Uterus (tissue), 2 donors: ENCODE results near the gene PIWIL4.

Experiments
- POLR2A ChIP-seq, 2 donors: fragments of 450-650 bp; IDR thresholded peaks; one replicate each; pipeline ENCODE4 v1.6.1; 2016; ENCODE audit warnings: antibody characterized with exemption in 2 of 2, mild to moderate bottlenecking in 1 of 2, moderate library complexity in 1 of 2
- TF ChIP-seq, protein P1 (sequence below), 4 experiments: fragments of 200-600 bp in 2 of 4; fragments of 450-650 bp in 2 of 4; sonication (generic) in 2 of 4; IDR thresholded peaks; one replicate each; pipeline ENCODE4 v1.5.1; 2016 to 2019; ENCODE audit warnings: antibody characterized with exemption in 4 of 4, mild to moderate bottlenecking in 2 of 4, moderate library complexity in 1 of 4

- TF ChIP-seq, protein P1, sequence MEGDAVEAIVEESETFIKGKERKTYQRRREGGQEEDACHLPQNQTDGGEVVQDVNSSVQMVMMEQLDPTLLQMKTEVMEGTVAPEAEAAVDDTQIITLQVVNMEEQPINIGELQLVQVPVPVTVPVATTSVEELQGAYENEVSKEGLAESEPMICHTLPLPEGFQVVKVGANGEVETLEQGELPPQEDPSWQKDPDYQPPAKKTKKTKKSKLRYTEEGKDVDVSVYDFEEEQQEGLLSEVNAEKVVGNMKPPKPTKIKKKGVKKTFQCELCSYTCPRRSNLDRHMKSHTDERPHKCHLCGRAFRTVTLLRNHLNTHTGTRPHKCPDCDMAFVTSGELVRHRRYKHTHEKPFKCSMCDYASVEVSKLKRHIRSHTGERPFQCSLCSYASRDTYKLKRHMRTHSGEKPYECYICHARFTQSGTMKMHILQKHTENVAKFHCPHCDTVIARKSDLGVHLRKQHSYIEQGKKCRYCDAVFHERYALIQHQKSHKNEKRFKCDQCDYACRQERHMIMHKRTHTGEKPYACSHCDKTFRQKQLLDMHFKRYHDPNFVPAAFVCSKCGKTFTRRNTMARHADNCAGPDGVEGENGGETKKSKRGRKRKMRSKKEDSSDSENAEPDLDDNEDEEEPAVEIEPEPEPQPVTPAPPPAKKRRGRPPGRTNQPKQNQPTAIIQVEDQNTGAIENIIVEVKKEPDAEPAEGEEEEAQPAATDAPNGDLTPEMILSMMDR (IDR thresholded peaks at IDR 0.05): no peak
- TF ChIP-seq POLR2A (IDR thresholded peaks at IDR 0.05): no peak
Observed at GRCh38 chr11:94545264-94546161, 21.7 kb upstream of the PIWIL4 start.
